ENCODE results near the gene NEIL1.

GRCh38 chr15:75306188-75306587 lies 40.7 kb upstream of the NEIL1 start:
- no peak for TF ChIP-seq CTCF (IDR thresholded peaks at IDR 0.05; ENCODE audit: poor library complexity)
- no peak for TF ChIP-seq EZH2 (IDR thresholded peaks at IDR 0.05; ENCODE audit: borderline replicate concordance)
- no peak for TF ChIP-seq EZH2phosphoT487 (IDR thresholded peaks at IDR 0.05; ENCODE audit: low read depth, severe bottlenecking, unreplicated experiment)

Measured in hepatocyte (in vitro differentiated cells).